Measurements from ENCODE around the gene RAPGEF5.

- TF ChIP-seq POLR2AphosphoS5 (IDR thresholded peaks at IDR 0.05) (no peak), CTCF (IDR thresholded peaks at IDR 0.05 in 8 of 11, conservative IDR thresholded peaks at IDR 0.05 in 3 of 11) (no peak), POLR2A (IDR thresholded peaks at IDR 0.05) (no peak)
Measured at GRCh38 chr7:22256541-22257096, 100.3 kb downstream of the RAPGEF5 start.
